ENCODE data around the gene CIZ1.
A peak's percentile ranks its signal among the peaks of the same experiment; 100 is the strongest.

The CIZ1 gene

GRCh38 chr9:128159522-128159783 lies 31.9 kb downstream of the CIZ1 start:
- Histone ChIP-seq H3K4me1 (ENCODE audit: insufficient read depth, low read length, poor library complexity, severe bottlenecking) (peaks cover 21% of the 10 kb centered on the region), H3K9ac (ENCODE audit: low read depth, low read length, poor library complexity, severe bottlenecking) (peak overlapping the region; percentile 78), H2AFZ (ENCODE audit: low read length) (peak overlapping the region; percentile 85), H3K9me3 (ENCODE audit: insufficient read depth, low read depth, low read length) (no peaks in the 10 kb centered on the region), H3K36me3 (ENCODE audit: insufficient read depth, low read length) (peaks cover 21% of the 10 kb centered on the region; the same call in 1 of the 2 replicates), H3F3A (ENCODE audit: low read depth) (no peaks in the 10 kb centered on the region), H3K79me2 (ENCODE audit: insufficient read depth, low read length) (peaks cover 30% of the 10 kb centered on the region), H4K20me1 (ENCODE audit: insufficient read depth, low read length, poor library complexity, severe bottlenecking) (peaks cover 9% of the 10 kb centered on the region), H3K27me3 (ENCODE audit: insufficient read depth, low read length, poor library complexity, severe bottlenecking) (no peaks in the 10 kb centered on the region), H3K4me2 (ENCODE audit: low read depth, low read length, poor library complexity, severe bottlenecking) (peak overlapping the region; percentile 83), H3K4me3 (ENCODE audit: low read length, poor library complexity, severe bottlenecking) (peak overlapping the region; percentile 77), H3K9me2 (replicated peaks; ENCODE audit: low read depth, low read length) (no peaks in the 10 kb centered on the region)
- no peak for TF ChIP-seq EZH2phosphoT487 (IDR thresholded peaks at IDR 0.05; ENCODE audit: borderline replicate concordance)

DNA sequence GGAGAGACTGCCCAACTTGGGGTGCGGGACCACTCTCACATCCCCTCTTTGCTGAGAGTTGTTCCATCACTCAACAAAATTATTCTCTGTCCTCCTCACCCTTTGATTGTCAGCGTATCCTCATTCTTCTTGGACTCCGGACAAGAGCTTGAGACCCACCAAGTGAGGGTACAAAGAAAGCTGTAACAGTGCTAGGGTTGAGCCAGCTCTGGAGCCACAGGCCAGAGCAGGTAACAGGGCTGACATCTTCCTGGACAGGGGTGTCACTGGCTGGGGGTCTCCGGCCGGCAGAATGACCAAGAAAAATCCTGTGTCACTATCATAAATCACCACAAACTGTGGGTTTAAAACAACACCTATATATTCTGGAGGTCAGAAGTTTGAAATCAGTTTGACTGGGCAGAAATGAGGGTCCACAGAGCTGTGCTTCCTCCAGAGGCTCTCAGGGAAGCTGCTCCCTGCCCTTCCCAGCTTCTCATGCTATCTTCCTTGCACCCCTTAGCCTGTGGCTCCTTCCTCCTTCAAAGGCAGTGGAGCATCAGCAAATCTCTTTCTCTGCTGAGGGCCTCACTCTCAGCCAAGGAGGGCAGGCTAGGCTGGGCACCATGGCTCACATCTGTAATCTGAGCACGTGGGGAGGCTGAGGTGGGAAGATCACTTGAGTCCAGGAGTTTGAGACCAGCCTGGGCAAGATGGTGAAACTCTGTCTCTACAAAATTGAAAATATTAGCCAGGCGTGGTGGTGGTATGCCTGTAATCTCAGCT lies 35.5 kb downstream of the CIZ1 start:
- Histone ChIP-seq H3K79me2 (ENCODE audit: insufficient read depth, low read length) (peaks cover 7% of the 10 kb centered on the region), H3K4me1 (ENCODE audit: insufficient read depth, low read length, poor library complexity, severe bottlenecking) (peaks cover 9% of the 10 kb centered on the region), H3K9ac (ENCODE audit: low read depth, low read length, poor library complexity, severe bottlenecking) (no peak overlapping the region), H3K9me2 (replicated peaks; ENCODE audit: low read depth, low read length) (no peaks in the 10 kb centered on the region), H3F3A (ENCODE audit: low read depth) (no peaks in the 10 kb centered on the region), H3K4me3 (ENCODE audit: low read length, poor library complexity, severe bottlenecking) (no peak overlapping the region), H2AFZ (ENCODE audit: low read length) (no peak overlapping the region), H3K27me3 (ENCODE audit: insufficient read depth, low read length, poor library complexity, severe bottlenecking) (no peaks in the 10 kb centered on the region), H3K36me3 (ENCODE audit: insufficient read depth, low read length) (no peaks in the 10 kb centered on the region), H3K9me3 (ENCODE audit: insufficient read depth, low read depth, low read length) (no peaks in the 10 kb centered on the region), H4K20me1 (ENCODE audit: insufficient read depth, low read length, poor library complexity, severe bottlenecking) (peaks cover 5% of the 10 kb centered on the region), H3K4me2 (ENCODE audit: low read depth, low read length, poor library complexity, severe bottlenecking) (no peak overlapping the region)
- TF ChIP-seq CTCF (conservative IDR thresholded peaks at IDR 0.05; ENCODE audit: low read length) (no peak), EZH2phosphoT487 (IDR thresholded peaks at IDR 0.05; ENCODE audit: borderline replicate concordance) (no peak)

GRCh38 chr9:128153947-128154695 lies 37.3 kb downstream of the CIZ1 start:
- Histone ChIP-seq H3K4me3 (ENCODE audit: low read length, poor library complexity, severe bottlenecking) (no peak overlapping the region), H3K79me2 (ENCODE audit: insufficient read depth, low read length) (no peaks in the 10 kb centered on the region), H3K4me2 (ENCODE audit: low read depth, low read length, poor library complexity, severe bottlenecking) (no peak overlapping the region), H3K9me2 (replicated peaks; ENCODE audit: low read depth, low read length) (no peaks in the 10 kb centered on the region), H4K20me1 (ENCODE audit: insufficient read depth, low read length, poor library complexity, severe bottlenecking) (no peaks in the 10 kb centered on the region), H3K36me3 (ENCODE audit: insufficient read depth, low read length) (no peaks in the 10 kb centered on the region), H3K9me3 (ENCODE audit: insufficient read depth, low read depth, low read length) (no peaks in the 10 kb centered on the region), H3K4me1 (ENCODE audit: insufficient read depth, low read length, poor library complexity, severe bottlenecking) (peaks cover 5% of the 10 kb centered on the region), H3K27me3 (ENCODE audit: insufficient read depth, low read length, poor library complexity, severe bottlenecking) (no peaks in the 10 kb centered on the region), H3K9ac (ENCODE audit: low read depth, low read length, poor library complexity, severe bottlenecking) (no peak overlapping the region), H3F3A (ENCODE audit: low read depth) (no peaks in the 10 kb centered on the region), H2AFZ (ENCODE audit: low read length) (no peak overlapping the region)
- TF ChIP-seq EZH2phosphoT487 (IDR thresholded peaks at IDR 0.05; ENCODE audit: borderline replicate concordance) (no peak), CTCF (conservative IDR thresholded peaks at IDR 0.05; ENCODE audit: low read length) (no peak)
